HG03571 (cell line): ENCODE results near the gene MGMT.

ENCODE experiments used
- ATAC-seq: cut with Tn5 transposase; IDR thresholded peaks from one replicate; pipeline ENCODE4 v1.9.1; 2021; ENCODE audit not compliant: unreplicated experiment

The MGMT gene

GRCh38 chr10:129678186-129678585 lies 211.1 kb downstream of the MGMT start:
- no peak for ATAC-seq

- ATAC-seq, result no peak
These were observed 212.2 kb downstream of the MGMT start for GRCh38 chr10:129679207-129679606.

GRCh38 chr10:129680661-129681344 lies 213.8 kb downstream of the MGMT start:
- ATAC-seq, result no peak

- no peak for ATAC-seq
These were observed 214.8 kb downstream of the MGMT start for GRCh38 chr10:129681856-129682255.

GRCh38 chr10:129683519-129683918 lies 216.5 kb downstream of the MGMT start:
- ATAC-seq, result no peak

GRCh38 chr10:129683920-129684319 lies 216.9 kb downstream of the MGMT start:
- ATAC-seq, result no peak

GRCh38 chr10:129685271-129685670 lies 218.2 kb downstream of the MGMT start:
- ATAC-seq, result no peak

GRCh38 chr10:129689671-129690071 lies 222.6 kb downstream of the MGMT start:
- ATAC-seq, result no peak

GRCh38 chr10:129690248-129691070 lies 223.4 kb downstream of the MGMT start:
- ATAC-seq, result no peak

- no peak for ATAC-seq
These were observed 225.7 kb downstream of the MGMT start for GRCh38 chr10:129692695-129693094.

- no peak for ATAC-seq
These were observed 226.3 kb downstream of the MGMT start for GRCh38 chr10:129693382-129693781.

GRCh38 chr10:129694184-129694583 lies 227.1 kb downstream of the MGMT start:
- no peak for ATAC-seq

GRCh38 chr10:129694691-129695243 lies 227.7 kb downstream of the MGMT start:
- ATAC-seq, result no peak

- ATAC-seq, result no peak
These were observed 228.6 kb downstream of the MGMT start for GRCh38 chr10:129695671-129696070.

GRCh38 chr10:129696636-129697035 lies 229.6 kb downstream of the MGMT start:
- ATAC-seq, result no peak

- ATAC-seq, result no peak
These were observed 230.6 kb downstream of the MGMT start for GRCh38 chr10:129697463-129698247.

GRCh38 chr10:129699722-129700340 lies 232.8 kb downstream of the MGMT start:
- no peak for ATAC-seq

GRCh38 chr10:129702605-129703004 lies 235.6 kb downstream of the MGMT start:
- no peak for ATAC-seq

- no peak for ATAC-seq
These were observed 236.5 kb downstream of the MGMT start for GRCh38 chr10:129703287-129704137.

- no peak for ATAC-seq
These were observed 237.2 kb downstream of the MGMT start for GRCh38 chr10:129704225-129704624.
